H9 (cell line): ENCODE data around the gene ACOX1. TPM values are rescaled to one million over a fixed set of nuclear protein-coding genes. Genes with fewer than 3 reads are reported as not detected.
A peak's percentile ranks its signal among the peaks of the same experiment; 100 is the strongest.

ENCODE experiments used
- DNase-seq: peaks from one replicate; pipeline ENCODE4 v3.0.0-alpha.2; 2017
- H2AFZ ChIP-seq: one replicate; pipeline ENCODE4 v1.6.1; 2013; ENCODE audit warnings: mild to moderate bottlenecking, low read length, control low read depth, moderate library complexity
- H2AK5ac ChIP-seq: 2 replicates; pipeline ENCODE4 v1.6.1; 2013; ENCODE audit warnings: low read length, control low read depth, mixed read lengths; ENCODE audit not compliant: insufficient read length
- H2BK120ac ChIP-seq: one replicate; pipeline ENCODE4 v1.6.1; 2013; ENCODE audit warnings: low read depth, mild to moderate bottlenecking, low read length, control low read depth, inconsistent platforms; ENCODE audit not compliant: poor library complexity, severe bottlenecking
- H2BK12ac ChIP-seq: 2 replicates; pipeline ENCODE4 v1.6.1; 2013; ENCODE audit warnings: low read length, control low read depth, mixed read lengths, low read depth; ENCODE audit not compliant: insufficient read length
- H2BK15ac ChIP-seq: 2 replicates; pipeline ENCODE4 v1.6.1; 2013; ENCODE audit warnings: low read depth, low read length, control low read depth
- H2BK20ac ChIP-seq: one replicate; pipeline ENCODE4 v1.6.1; 2013; ENCODE audit warnings: low read depth, mild to moderate bottlenecking, low read length, control low read depth, inconsistent platforms; ENCODE audit not compliant: poor library complexity, severe bottlenecking
- H2BK5ac ChIP-seq: 2 replicates; pipeline ENCODE4 v1.6.1; 2013; ENCODE audit warnings: low read length, control low read depth, mixed read lengths; ENCODE audit not compliant: insufficient read length
- H3K14ac ChIP-seq: 2 replicates; pipeline ENCODE4 v1.6.1; 2013; ENCODE audit warnings: low read length, control low read depth; ENCODE audit not compliant: insufficient read depth
- H3K18ac ChIP-seq: 2 replicates; pipeline ENCODE4 v1.6.1; 2013; ENCODE audit warnings: low read depth, mild to moderate bottlenecking, mixed read lengths, low read length, control low read depth; ENCODE audit not compliant: insufficient read length
- H3K23ac ChIP-seq: 2 replicates; pipeline ENCODE4 v1.6.1; 2013; ENCODE audit warnings: low read length, control low read depth, mixed read lengths, low read depth; ENCODE audit not compliant: insufficient read length
- H3K23me2 ChIP-seq: 2 replicates; pipeline ENCODE4 v1.6.1; 2013; ENCODE audit warnings: low read depth, mild to moderate bottlenecking, mixed read lengths, low read length, control low read depth; ENCODE audit not compliant: insufficient read length, poor library complexity, severe bottlenecking
- H3K27ac ChIP-seq: 2 replicates; pipeline ENCODE4 v1.5.1; 2013; ENCODE audit warnings: low read length, control low read depth, mixed read lengths, low read depth; ENCODE audit not compliant: insufficient read length
- H3K27me3 ChIP-seq: 2 replicates; pipeline ENCODE4 v1.6.1; 2013; ENCODE audit warnings: low read length, control low read depth, inconsistent platforms; ENCODE audit not compliant: insufficient read depth
- H3K4ac ChIP-seq: 2 replicates; pipeline ENCODE4 v1.6.1; 2013; ENCODE audit warnings: low read depth, mild to moderate bottlenecking, control low read depth, inconsistent platforms, low read length, moderate library complexity
- H3K4me1 ChIP-seq: 2 replicates; pipeline ENCODE4 v1.6.1; 2013; ENCODE audit warnings: low read length, control low read depth, inconsistent platforms; ENCODE audit not compliant: insufficient read depth
- H3K4me2 ChIP-seq: 2 replicates; pipeline ENCODE4 v1.6.1; 2013; ENCODE audit warnings: low read length, control low read depth, mixed read lengths; ENCODE audit not compliant: insufficient read length, insufficient read depth
- H3K56ac ChIP-seq: 2 replicates; pipeline ENCODE4 v1.6.1; 2013; ENCODE audit warnings: low read depth, mild to moderate bottlenecking, mixed read lengths, low read length, control low read depth; ENCODE audit not compliant: insufficient read length
- H3K79me1 ChIP-seq: 2 replicates; pipeline ENCODE4 v1.6.1; 2013; ENCODE audit warnings: low read depth, mild to moderate bottlenecking, moderate library complexity, low read length, control low read depth, inconsistent platforms; ENCODE audit not compliant: insufficient read depth, poor library complexity, severe bottlenecking
- H3K79me2 ChIP-seq: 2 replicates; pipeline ENCODE4 v1.6.1; 2013; ENCODE audit warnings: low read length, control low read depth, inconsistent platforms; ENCODE audit not compliant: insufficient read depth
- H3K9ac ChIP-seq: 2 replicates; pipeline ENCODE4 v1.6.1; 2013; ENCODE audit warnings: low read length, control low read depth, mixed read lengths; ENCODE audit not compliant: insufficient read length; ENCODE audit errors: extremely low read depth
- H3K9me3 ChIP-seq: one replicate; pipeline ENCODE4 v1.6.1; 2013; ENCODE audit warnings: low read depth, low read length, inconsistent platforms; ENCODE audit not compliant: control insufficient read depth
- H3T11ph ChIP-seq: one replicate; pipeline ENCODE4 v1.6.1; 2013; ENCODE audit warnings: mild to moderate bottlenecking, low read length, control low read depth, inconsistent platforms
- H4K20me1 ChIP-seq: one replicate; pipeline ENCODE4 v1.6.1; 2013; ENCODE audit not compliant: control insufficient read depth, insufficient read length, insufficient read depth
- H4K5ac ChIP-seq: 2 replicates; pipeline ENCODE4 v1.6.1; 2013; ENCODE audit warnings: low read depth, mild to moderate bottlenecking, mixed read lengths, low read length, control low read depth; ENCODE audit not compliant: insufficient read length
- H4K8ac ChIP-seq: replicated peaks from 2 replicates; pipeline ENCODE4 v1.6.1; 2013; ENCODE audit warnings: low read length, control low read depth, mixed read lengths, low read depth; ENCODE audit not compliant: insufficient read length
- H4K91ac ChIP-seq: 2 replicates; pipeline ENCODE4 v1.6.1; 2013; ENCODE audit warnings: low read depth, mild to moderate bottlenecking, moderate library complexity, mixed read lengths, low read length, control low read depth; ENCODE audit not compliant: insufficient read length
- H3K27ac Mint-ChIP-seq, 3 experiments: 2 replicates in 2 of 3; 3 replicates in 1 of 3; pipeline ENCODE4 v1.8.0; 2020 to 2021; ENCODE audit warnings: mixed read lengths in 3 of 3, mild to moderate bottlenecking in 1 of 3, moderate library complexity in 1 of 3
- H3K27me3 Mint-ChIP-seq: 2 replicates; pipeline ENCODE4 v1.8.0; 2021; ENCODE audit warnings: low read depth, mild to moderate bottlenecking, moderate library complexity, mixed read lengths
- H3K36me3 Mint-ChIP-seq, 3 experiments: 2 replicates in 2 of 3; 3 replicates in 1 of 3; pipeline ENCODE4 v1.8.0; 2020 to 2021; ENCODE audit warnings: low read depth in 3 of 3, mixed read lengths in 3 of 3; ENCODE audit not compliant: insufficient read depth in 1 of 3
- H3K4me1 Mint-ChIP-seq, 2 experiments: 2 replicates each; pipeline ENCODE4 v1.8.0; 2020; ENCODE audit warnings: mixed read lengths in 2 of 2
- H3K4me3 Mint-ChIP-seq, 2 experiments: 2 replicates in 1 of 2; 3 replicates in 1 of 2; pipeline ENCODE4 v1.8.0; 2020 to 2021; ENCODE audit warnings: mild to moderate bottlenecking in 2 of 2, mixed read lengths in 2 of 2, moderate library complexity in 1 of 2
- H3K9me3 Mint-ChIP-seq, 2 experiments: 2 replicates in 1 of 2; 3 replicates in 1 of 2; pipeline ENCODE4 v1.8.0; 2020; ENCODE audit warnings: mild to moderate bottlenecking in 2 of 2, mixed read lengths in 2 of 2, moderate library complexity in 1 of 2
- CTCF ChIP-seq: fragments of 200-600 bp; sonication (generic); conservative IDR thresholded peaks from 3 replicates; pipeline ENCODE4 v1.8.0; 2021; ENCODE audit warnings: antibody characterized with exemption, mild to moderate bottlenecking
- WGBS: extraction: QIAGEN DNeasy Blood & Tissue Kit; methylation state at CpG from one replicate; pipeline ENCODE4 v1.1.7; 2013; ENCODE audit warnings: missing lambda C conversion rate, low lambda C conversion rate, mixed read lengths; ENCODE audit not compliant: insufficient read length; ENCODE audit errors: extremely low coverage; 5-methylcytosine and 5-hydroxymethylcytosine counted together
- total RNA-seq: library from RNA; stranded (reverse); gene quantifications from 2 replicates; pipeline ENCODE4 v1.2.1, GENCODE V29; 2021

Gene ACOX1
- total RNA-seq, 1 experiment from 2014 or later, result 27.4 TPM

GRCh38 chr17:75927286-75927922 lies 51.6 kb downstream of the ACOX1 start:
- Mint-ChIP-seq H3K27me3 (no peaks in the 10 kb centered on the region), H3K4me3 (no peak overlapping the region), H3K36me3 (peaks cover 0 to 25% (median 6%) of the 10 kb centered on the region in 3 experiments; a peak in 4 of 7 replicates), H3K27ac (peak overlapping the region in 1 of 3 experiments; percentile 42; a peak in 1 of 7 replicates), H3K4me1 (no peaks in the 10 kb centered on the region), H3K9me3 (no peaks in the 10 kb centered on the region)
- H2BK120ac ChIP-seq, result no peak overlapping the region
- no peak overlapping the region for H3K56ac ChIP-seq
- no peak overlapping the region for H4K5ac ChIP-seq
- H2AFZ ChIP-seq, result no peak overlapping the region
- no peak overlapping the region for H3K4ac ChIP-seq
- H3K18ac ChIP-seq, result no peak overlapping the region
- no peaks in the 10 kb centered on the region for H3K9me3 ChIP-seq
- H2AK5ac ChIP-seq, result no peak overlapping the region
- no peak overlapping the region for H2BK20ac ChIP-seq
- no peak overlapping the region for H3T11ph ChIP-seq
- no peaks in the 10 kb centered on the region for H3K4me1 ChIP-seq
- H4K91ac ChIP-seq, result no peak overlapping the region
- no peak overlapping the region for H4K8ac ChIP-seq
- H3K79me2 ChIP-seq, result no peaks in the 10 kb centered on the region
- peak; percentile 77 for TF ChIP-seq CTCF
- H3K79me1 ChIP-seq, result no peaks in the 10 kb centered on the region
- H2BK15ac ChIP-seq, result no peak overlapping the region
- H2BK5ac ChIP-seq, result no peak overlapping the region
- H3K4me2 ChIP-seq, result no peak overlapping the region
- no peak overlapping the region for H3K27ac ChIP-seq
- H3K27me3 ChIP-seq, result no peaks in the 10 kb centered on the region
- no peak overlapping the region for H3K23ac ChIP-seq
- WGBS, result no CpG with 5 or more reads among the region's 6 CpGs
- no peak overlapping the region for H3K14ac ChIP-seq
- H3K23me2 ChIP-seq, result no peaks in the 10 kb centered on the region
- H4K20me1 ChIP-seq, result no peaks in the 10 kb centered on the region
- peak; percentile 80 for DNase-seq
- H2BK12ac ChIP-seq, result no peak overlapping the region
- H3K9ac ChIP-seq, result no peak overlapping the region
